NOMO-1 treated with dmso at 0.1 percent for 144 hours (cell line): ENCODE measurements around the gene IAPP.
"Not testable (repeated sequence)": the region's sequence is repeated elsewhere in the genome, so short reads cannot be mapped to it uniquely, and the experiment has no call there.

Source experiments
- DNase-seq: peaks from one replicate; lab custom pipeline; 2025; ENCODE audit not compliant: unreplicated experiment; lab: John Stamatoyannopoulos, UW

IAPP gene

DNA sequence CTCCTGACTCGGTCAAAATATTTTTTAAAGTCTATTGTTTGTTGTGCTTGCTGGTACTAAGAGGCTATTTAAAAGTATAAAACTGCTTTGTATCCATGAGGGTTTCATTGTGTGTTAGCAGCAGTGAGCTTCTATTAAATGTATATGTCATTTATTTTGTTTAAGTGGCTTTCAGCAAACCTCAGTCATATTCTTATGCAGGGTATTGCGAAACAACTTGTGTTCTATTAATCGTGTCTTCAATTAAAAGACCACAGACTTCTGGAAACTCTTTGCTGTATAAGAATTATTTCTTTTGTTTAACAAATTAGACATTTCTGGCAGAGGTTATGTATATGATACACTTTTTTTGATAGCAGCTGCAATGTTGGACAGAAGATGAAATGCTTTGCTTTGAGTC lies 6.5 kb downstream of the IAPP start:
- DNase-seq, result no peak

DNA sequence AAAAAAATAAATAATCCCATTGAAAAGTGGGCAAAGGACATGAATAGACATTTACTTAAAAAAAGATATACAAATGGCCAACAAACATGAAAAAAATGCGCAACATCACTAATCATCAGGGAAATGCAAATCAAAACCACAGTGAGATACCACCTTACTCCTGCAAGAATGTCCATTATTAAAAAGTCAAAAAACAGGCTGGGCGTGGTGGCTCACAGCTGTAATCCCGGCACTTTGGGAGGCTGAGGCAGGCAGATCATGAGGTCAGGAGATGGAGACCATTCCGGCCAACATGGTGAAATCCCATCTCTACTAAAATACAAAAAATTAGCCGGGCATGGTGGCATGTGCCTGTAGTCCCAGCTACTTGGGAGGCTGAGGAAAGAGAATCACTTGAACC lies 8.6 kb downstream of the IAPP start:
- not testable (repeated sequence) for DNase-seq

DNA sequence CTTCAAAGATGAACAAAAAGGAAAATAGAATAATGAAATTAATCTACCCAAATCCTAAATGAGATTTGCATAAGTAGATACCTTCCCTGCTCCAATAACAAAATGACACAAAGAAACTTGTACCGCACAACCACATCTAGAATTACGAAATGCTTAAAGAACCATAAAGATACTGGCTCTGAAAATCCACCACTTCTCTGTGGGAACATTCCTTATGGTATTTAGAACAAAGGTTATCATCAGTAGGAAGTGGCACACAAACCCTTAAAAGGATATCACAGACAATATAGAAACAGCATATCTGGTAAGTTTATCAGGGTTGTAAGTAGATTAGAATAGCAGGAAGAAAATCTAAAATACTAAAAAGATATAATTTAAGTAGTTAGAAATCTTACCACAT lies 11.6 kb downstream of the IAPP start:
- DNase-seq, result no peak

DNA sequence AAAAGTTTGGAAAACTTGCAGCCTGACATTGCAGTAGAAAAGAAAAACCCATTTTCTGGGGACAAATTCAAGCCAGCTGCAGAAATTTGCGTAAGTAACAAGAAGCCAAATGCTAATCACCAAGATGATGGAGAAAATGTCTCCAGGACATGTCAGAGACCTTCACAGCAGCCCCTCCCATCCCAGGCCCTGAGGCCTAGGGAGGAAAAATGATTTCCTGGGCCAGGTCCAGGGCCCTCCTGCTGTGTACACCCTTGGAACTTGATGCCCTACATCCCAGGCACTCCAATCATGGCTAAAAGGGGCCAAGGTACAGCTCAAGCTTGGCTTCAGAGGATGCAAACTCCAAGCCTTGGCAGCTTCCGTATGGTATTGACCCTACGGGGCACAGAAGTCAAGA lies 14.5 kb downstream of the IAPP start:
- DNase-seq, result no peak

- no peak for DNase-seq
Measured at GRCh38 chr12:21392384-21392783, 19.7 kb downstream of the IAPP start.

- not testable (repeated sequence) for DNase-seq
Measured at GRCh38 chr12:21394828-21395626, 22.3 kb downstream of the IAPP start.

- no peak for DNase-seq
Measured at GRCh38 chr12:21413369-21414277, 40.9 kb downstream of the IAPP start.

DNA sequence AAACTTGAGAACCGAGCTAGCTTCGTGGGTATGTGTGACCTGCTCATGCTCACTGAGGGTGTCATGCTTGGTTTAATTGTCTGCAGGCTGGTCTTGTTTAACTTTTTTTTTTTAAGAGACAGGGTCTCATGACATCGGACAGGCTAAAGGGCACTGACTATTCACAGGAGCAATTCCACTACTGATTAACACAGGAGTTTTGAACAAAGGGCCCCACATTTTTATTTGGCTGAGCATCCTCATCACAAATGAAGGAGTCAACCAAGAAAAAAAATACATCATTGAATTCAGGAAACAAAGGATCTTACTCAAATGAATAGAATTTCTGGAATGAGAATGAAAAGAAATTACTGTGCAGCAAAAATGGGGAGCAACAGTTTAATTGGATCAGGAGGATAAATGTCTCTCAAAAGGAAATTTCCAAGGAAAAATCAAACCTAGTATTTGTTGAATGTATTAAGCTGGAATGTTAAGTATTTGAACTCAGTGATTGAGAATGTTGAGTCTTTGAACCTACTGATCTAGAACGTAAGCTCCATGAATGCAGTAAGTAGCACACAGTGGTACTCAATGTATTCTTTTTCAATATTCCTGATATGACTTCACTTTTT lies 43.9 kb downstream of the IAPP start:
- no peak for DNase-seq

- not testable (repeated sequence) for DNase-seq
Measured at GRCh38 chr12:21418398-21418797, 45.7 kb downstream of the IAPP start.

GRCh38 chr12:21419009-21419699 lies 46.5 kb downstream of the IAPP start:
- DNase-seq, result not testable (repeated sequence)

- no peak for DNase-seq
Measured at GRCh38 chr12:21428241-21428640, 55.5 kb downstream of the IAPP start.
